ENCODE data around the gene DCTD.
A peak's percentile ranks its signal among the peaks of the same experiment; 100 is the strongest.

DCTD gene

DNA sequence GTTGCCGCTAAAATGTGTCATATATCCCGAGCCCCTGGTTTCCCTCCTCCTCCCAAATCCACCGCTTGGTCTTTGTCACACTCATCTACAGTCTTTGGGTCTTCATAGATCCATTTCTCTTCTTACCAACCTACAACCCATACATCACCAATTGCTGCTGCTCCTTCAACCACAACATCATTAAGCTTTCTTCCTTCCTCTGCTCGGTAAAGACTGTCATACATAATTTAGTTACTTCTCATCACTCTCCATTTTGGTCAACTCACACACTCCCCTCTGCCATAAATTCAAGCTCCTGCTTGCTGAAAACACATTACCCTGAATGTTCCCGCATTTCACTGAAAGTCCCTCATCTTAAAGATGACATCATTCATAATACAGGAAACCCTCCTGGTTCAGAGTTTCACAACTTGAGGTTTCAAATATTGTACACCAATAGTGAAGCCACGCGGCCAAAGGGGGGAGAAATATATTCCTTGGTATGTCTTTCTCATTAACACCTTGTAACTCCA is 1.7 kb upstream of the DCTD start:
- DNase-seq: peak; percentile 74
- H3F3A ChIP-seq (ENCODE audit: insufficient read depth, low read length): peaks cover 23% of the 10 kb centered on the region
- no peaks in the 10 kb centered on the region for H3K27me3 ChIP-seq (replicated peaks; ENCODE audit: insufficient read depth, low read length)
- H3K4me1 ChIP-seq (ENCODE audit: low read length): peaks cover 28% of the 10 kb centered on the region
- peak overlapping the region; percentile 98 for H3K4me2 ChIP-seq (ENCODE audit: low read depth, low read length)
- H3K27ac ChIP-seq (ENCODE audit: low read length): peak overlapping the region; percentile 99; the same call in 1 of the 2 replicates
- H3K79me2 ChIP-seq (ENCODE audit: low read length): peaks cover 23% of the 10 kb centered on the region
- 0 out of 2 replicates have a peak, but pooled peaks cover 5% of the 10 kb centered on the region for H3K36me3 ChIP-seq (replicated peaks; ENCODE audit: insufficient read depth, low read length)
- no peaks in the 10 kb centered on the region for H4K20me1 ChIP-seq (ENCODE audit: insufficient read depth, low read length)
- 0 out of 2 replicates have a peak overlapping the region, but pooled peaks have one; percentile 5 for H3K9ac ChIP-seq (ENCODE audit: low read length)
- H3K9me3 ChIP-seq (replicated peaks; ENCODE audit: insufficient read depth, low read length): no peaks in the 10 kb centered on the region
- TF ChIP-seq, protein P1, sequence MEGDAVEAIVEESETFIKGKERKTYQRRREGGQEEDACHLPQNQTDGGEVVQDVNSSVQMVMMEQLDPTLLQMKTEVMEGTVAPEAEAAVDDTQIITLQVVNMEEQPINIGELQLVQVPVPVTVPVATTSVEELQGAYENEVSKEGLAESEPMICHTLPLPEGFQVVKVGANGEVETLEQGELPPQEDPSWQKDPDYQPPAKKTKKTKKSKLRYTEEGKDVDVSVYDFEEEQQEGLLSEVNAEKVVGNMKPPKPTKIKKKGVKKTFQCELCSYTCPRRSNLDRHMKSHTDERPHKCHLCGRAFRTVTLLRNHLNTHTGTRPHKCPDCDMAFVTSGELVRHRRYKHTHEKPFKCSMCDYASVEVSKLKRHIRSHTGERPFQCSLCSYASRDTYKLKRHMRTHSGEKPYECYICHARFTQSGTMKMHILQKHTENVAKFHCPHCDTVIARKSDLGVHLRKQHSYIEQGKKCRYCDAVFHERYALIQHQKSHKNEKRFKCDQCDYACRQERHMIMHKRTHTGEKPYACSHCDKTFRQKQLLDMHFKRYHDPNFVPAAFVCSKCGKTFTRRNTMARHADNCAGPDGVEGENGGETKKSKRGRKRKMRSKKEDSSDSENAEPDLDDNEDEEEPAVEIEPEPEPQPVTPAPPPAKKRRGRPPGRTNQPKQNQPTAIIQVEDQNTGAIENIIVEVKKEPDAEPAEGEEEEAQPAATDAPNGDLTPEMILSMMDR (IDR thresholded peaks at IDR 0.05; ENCODE audit: low read length): no peak
- no peak for TF ChIP-seq EZH2 (optimal IDR thresholded peaks at IDR 0.05; ENCODE audit: low read depth, low read length)
- TF ChIP-seq EZH2phosphoT487 (IDR thresholded peaks at IDR 0.05; ENCODE audit: low read length): no peak
- peak overlapping the region; percentile 84 for H2AFZ ChIP-seq (ENCODE audit: low read length)
- no peaks in the 10 kb centered on the region for H3K9me2 ChIP-seq (replicated peaks; ENCODE audit: insufficient read depth, low read length)
- no peak overlapping the region for H3K4me3 ChIP-seq (ENCODE audit: low read length)

GRCh38 chr4:182918044-182918607 is 940 bp upstream of the DCTD start:
- peak overlapping the region; percentile 98 for H3K4me2 ChIP-seq (ENCODE audit: low read depth, low read length)
- no peaks in the 10 kb centered on the region for H3K9me2 ChIP-seq (replicated peaks; ENCODE audit: insufficient read depth, low read length)
- H2AFZ ChIP-seq (ENCODE audit: low read length): peak overlapping the region; percentile 84

DNA sequence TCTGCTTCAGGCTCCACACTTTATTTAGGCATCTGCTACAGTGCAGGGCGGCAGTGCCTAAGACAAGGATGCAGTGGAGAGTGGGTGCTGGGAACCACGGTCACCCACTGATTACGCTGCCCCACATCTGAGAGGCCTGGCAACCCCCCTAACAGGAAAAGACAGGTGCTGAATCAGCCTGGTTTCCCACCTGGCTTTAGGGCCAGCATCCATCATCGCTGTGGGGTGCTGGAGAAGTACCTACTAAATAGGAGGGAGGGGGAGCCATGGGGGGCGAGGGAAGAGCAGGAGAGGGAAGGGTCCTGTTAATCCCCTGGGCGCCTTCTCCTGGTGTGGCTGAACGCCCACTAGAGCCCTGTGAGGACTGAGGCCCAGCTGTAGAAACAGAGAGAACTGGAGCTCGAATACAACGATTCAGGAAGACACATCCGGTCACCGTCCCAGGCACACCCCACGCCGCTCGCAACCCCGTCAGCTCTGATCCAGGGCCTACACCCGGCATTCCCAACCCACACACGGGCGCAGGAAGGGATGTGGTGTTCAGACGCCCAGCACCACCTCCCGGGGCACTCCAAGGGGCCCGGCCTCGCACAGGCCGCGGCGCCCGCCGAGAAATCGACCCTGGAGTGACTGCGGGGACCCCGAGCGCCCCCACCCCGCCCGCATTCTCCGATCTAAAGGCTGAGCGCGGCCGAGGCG is 554 bp downstream of the DCTD start:
- H2AFZ ChIP-seq (ENCODE audit: low read length): peak overlapping the region; percentile 30
- DNase-seq: peak; percentile 32

More at GRCh38 chr4:182918044-182918607, 940 bp upstream of the DCTD start:
- Histone ChIP-seq H3K9me3 (replicated peaks; ENCODE audit: insufficient read depth, low read length) (no peaks in the 10 kb centered on the region), H4K20me1 (ENCODE audit: insufficient read depth, low read length) (no peaks in the 10 kb centered on the region), H3K4me1 (ENCODE audit: low read length) (peaks cover 28% of the 10 kb centered on the region), H3F3A (ENCODE audit: insufficient read depth, low read length) (peaks cover 23% of the 10 kb centered on the region), H3K9ac (ENCODE audit: low read length) (peak overlapping the region; percentile 97), H3K36me3 (replicated peaks; ENCODE audit: insufficient read depth, low read length) (0 out of 2 replicates have a peak, but pooled peaks cover 5% of the 10 kb centered on the region), H3K79me2 (ENCODE audit: low read length) (peaks cover 24% of the 10 kb centered on the region), H3K4me3 (ENCODE audit: low read length) (peak overlapping the region; percentile 92), H3K27me3 (replicated peaks; ENCODE audit: insufficient read depth, low read length) (no peaks in the 10 kb centered on the region), H3K27ac (ENCODE audit: low read length) (peak overlapping the region; percentile 99)
- no peak for TF ChIP-seq EZH2phosphoT487 (IDR thresholded peaks at IDR 0.05; ENCODE audit: low read length)
- no peak for TF ChIP-seq EZH2 (optimal IDR thresholded peaks at IDR 0.05; ENCODE audit: low read depth, low read length)
- TF ChIP-seq, protein P1 (IDR thresholded peaks at IDR 0.05; ENCODE audit: low read length): no peak
- no peak for DNase-seq

More for the DNA sequence above, 554 bp downstream of the DCTD start:
- H3K4me1 ChIP-seq (ENCODE audit: low read length): peaks cover 28% of the 10 kb centered on the region
- TF ChIP-seq EZH2 (optimal IDR thresholded peaks at IDR 0.05; ENCODE audit: low read depth, low read length) (no peak), EZH2phosphoT487 (IDR thresholded peaks at IDR 0.05; ENCODE audit: low read length) (no peak)
- TF ChIP-seq, protein P1 (IDR thresholded peaks at IDR 0.05; ENCODE audit: low read length): no peak
- no peaks in the 10 kb centered on the region for H3K9me2 ChIP-seq (replicated peaks; ENCODE audit: insufficient read depth, low read length)
- 0 out of 2 replicates have a peak, but pooled peaks cover 5% of the 10 kb centered on the region for H3K36me3 ChIP-seq (replicated peaks; ENCODE audit: insufficient read depth, low read length)
- H3K27me3 ChIP-seq (replicated peaks; ENCODE audit: insufficient read depth, low read length): no peaks in the 10 kb centered on the region
- peak overlapping the region; percentile 58; the same call in 1 of the 2 replicates for H3K27ac ChIP-seq (ENCODE audit: low read length)
- H4K20me1 ChIP-seq (ENCODE audit: insufficient read depth, low read length): no peaks in the 10 kb centered on the region
- H3K9me3 ChIP-seq (replicated peaks; ENCODE audit: insufficient read depth, low read length): no peaks in the 10 kb centered on the region
- peak overlapping the region; percentile 67 for H3K4me2 ChIP-seq (ENCODE audit: low read depth, low read length)
- H3K9ac ChIP-seq (ENCODE audit: low read length): peak overlapping the region; percentile 94
- peak overlapping the region; percentile 74 for H3K4me3 ChIP-seq (ENCODE audit: low read length)
- peaks cover 38% of the 10 kb centered on the region for H3K79me2 ChIP-seq (ENCODE audit: low read length)
- peaks cover 23% of the 10 kb centered on the region for H3F3A ChIP-seq (ENCODE audit: insufficient read depth, low read length)

All from MM.1S (cell line).